NT2/D1 (cell line): ENCODE data around the gene LARP4B.

Experiments
- DNase-seq: peaks from one replicate; pipeline ENCODE4 v3.0.0-alpha.2; 2011; ENCODE audit warnings: low read depth, low spot score
- H3K27me3 ChIP-seq: 2 replicates; pipeline ENCODE4 v1.6.0; 2011; ENCODE audit warnings: mild to moderate bottlenecking; ENCODE audit not compliant: insufficient read length, insufficient read depth
- H3K36me3 ChIP-seq: 2 replicates; pipeline ENCODE4 v1.6.1; 2011; ENCODE audit warnings: mild to moderate bottlenecking, low read length, mixed read lengths; ENCODE audit not compliant: insufficient read depth, insufficient read length
- H3K4me1 ChIP-seq: 2 replicates; pipeline ENCODE4 v1.5.1; 2011; ENCODE audit not compliant: insufficient read depth, insufficient read length
- H3K4me3 ChIP-seq: 2 replicates; pipeline ENCODE4 v1.5.1; 2011; ENCODE audit warnings: low read depth; ENCODE audit not compliant: insufficient read length
- H3K9ac ChIP-seq: 2 replicates; pipeline ENCODE4 v1.6.0; 2011; ENCODE audit warnings: low read depth; ENCODE audit not compliant: insufficient read length
- H3K9me3 ChIP-seq: 2 replicates; pipeline ENCODE4 v1.5.1; 2011; ENCODE audit warnings: mild to moderate bottlenecking, low read length; ENCODE audit not compliant: insufficient read depth
- SUZ12 ChIP-seq: IDR thresholded peaks from 2 replicates; pipeline ENCODE4 v1.6.1; 2011; ENCODE audit not compliant: insufficient read length, insufficient read depth; ENCODE audit errors: extremely low read depth
- YY1 ChIP-seq: IDR thresholded peaks from 2 replicates; pipeline ENCODE4 v1.6.1; 2011; ENCODE audit not compliant: insufficient read length, insufficient read depth
- ZNF274 ChIP-seq: IDR thresholded peaks from 2 replicates; pipeline ENCODE4 v1.6.1; 2011; ENCODE audit warnings: mild to moderate bottlenecking, low read depth, low read length

LARP4B gene

GRCh38 chr10:955820-956217 lies 24.3 kb upstream of the LARP4B start:
- TF ChIP-seq YY1 (no peak), SUZ12 (no peak), ZNF274 (no peak)
- Histone ChIP-seq H3K36me3 (no peaks in the 10 kb centered on the region), H3K9ac (no peak overlapping the region), H3K4me3 (no peak overlapping the region), H3K9me3 (no peaks in the 10 kb centered on the region), H3K27me3 (no peaks in the 10 kb centered on the region), H3K4me1 (no peaks in the 10 kb centered on the region)
- DNase-seq: no peak

GRCh38 chr10:955127-955819 lies 23.8 kb upstream of the LARP4B start:
- Histone ChIP-seq H3K27me3 (no peaks in the 10 kb centered on the region), H3K36me3 (no peaks in the 10 kb centered on the region), H3K9me3 (no peaks in the 10 kb centered on the region), H3K4me3 (no peak overlapping the region), H3K9ac (no peak overlapping the region), H3K4me1 (no peaks in the 10 kb centered on the region)
- DNase-seq: no peak
- TF ChIP-seq SUZ12 (no peak), ZNF274 (no peak), YY1 (no peak)

- Histone ChIP-seq H3K36me3 (no peaks in the 10 kb centered on the region), H3K9ac (no peak overlapping the region), H3K9me3 (no peaks in the 10 kb centered on the region), H3K4me1 (no peaks in the 10 kb centered on the region), H3K27me3 (no peaks in the 10 kb centered on the region), H3K4me3 (no peak overlapping the region)
- no peak for DNase-seq
- TF ChIP-seq YY1 (no peak), SUZ12 (no peak), ZNF274 (no peak)
These were observed 22.9 kb upstream of the LARP4B start for GRCh38 chr10:954396-954795.

- Histone ChIP-seq H3K4me3 (no peak overlapping the region), H3K4me1 (no peaks in the 10 kb centered on the region), H3K9me3 (no peaks in the 10 kb centered on the region), H3K27me3 (peaks cover 2% of the 10 kb centered on the region), H3K9ac (no peak overlapping the region), H3K36me3 (no peaks in the 10 kb centered on the region)
- TF ChIP-seq SUZ12 (no peak), ZNF274 (no peak), YY1 (no peak)
- no peak for DNase-seq
These were observed 22.3 kb upstream of the LARP4B start for GRCh38 chr10:953836-954235.

DNA sequence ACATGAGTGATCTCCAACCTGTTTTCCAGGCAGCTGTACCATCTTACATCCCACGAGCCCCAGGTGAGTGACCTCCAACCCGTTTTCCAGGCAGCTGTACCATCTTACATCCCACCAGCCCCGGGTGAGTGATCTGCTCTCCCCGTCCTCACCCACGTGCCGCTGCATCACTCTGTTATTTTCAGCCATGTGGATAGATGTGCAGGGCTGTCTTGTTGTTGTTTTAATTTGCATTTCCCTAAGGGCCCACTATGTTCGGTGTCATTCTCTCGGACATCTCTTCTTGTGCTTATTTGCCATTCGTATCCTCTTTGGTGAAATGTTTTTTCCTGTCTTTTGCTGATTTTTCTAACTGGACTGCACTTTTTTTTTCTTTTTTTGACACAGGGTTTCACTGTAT lies 17.9 kb upstream of the LARP4B start:
- no peaks in the 10 kb centered on the region for H3K36me3 ChIP-seq
- peaks cover 2% of the 10 kb centered on the region for H3K4me1 ChIP-seq
- no peak overlapping the region for H3K4me3 ChIP-seq
- TF ChIP-seq YY1 (no peak), ZNF274 (no peak), SUZ12 (no peak)
- no peak overlapping the region for H3K9ac ChIP-seq
- peaks cover 4% of the 10 kb centered on the region for H3K27me3 ChIP-seq
- DNase-seq: no peak
- H3K9me3 ChIP-seq: no peaks in the 10 kb centered on the region

DNA sequence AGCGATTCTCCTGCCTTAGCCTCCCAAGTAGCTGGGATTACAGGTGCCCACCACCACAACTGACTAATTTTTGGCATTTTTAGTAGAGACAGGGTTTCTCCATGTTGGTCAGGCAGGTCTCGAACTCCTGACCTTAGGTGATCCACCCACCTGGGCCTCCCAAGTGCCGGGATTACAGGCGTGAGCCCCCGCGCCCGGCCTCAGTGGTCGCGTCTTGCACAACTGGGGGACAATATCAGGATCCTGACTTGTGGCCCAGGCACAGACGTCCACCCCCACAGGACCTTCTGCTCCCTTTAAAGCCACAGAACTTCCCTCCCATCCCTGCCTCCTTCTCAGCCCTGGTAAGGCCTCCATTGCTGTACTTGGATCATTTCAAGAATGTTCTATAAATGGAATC lies 16.8 kb upstream of the LARP4B start:
- DNase-seq: no peak
- H3K9me3 ChIP-seq: no peaks in the 10 kb centered on the region
- peaks cover 5% of the 10 kb centered on the region for H3K4me1 ChIP-seq
- no peaks in the 10 kb centered on the region for H3K36me3 ChIP-seq
- no peak overlapping the region for H3K9ac ChIP-seq
- TF ChIP-seq ZNF274 (no peak), YY1 (no peak), SUZ12 (no peak)
- peaks cover 4% of the 10 kb centered on the region for H3K27me3 ChIP-seq
- H3K4me3 ChIP-seq: no peak overlapping the region

DNA sequence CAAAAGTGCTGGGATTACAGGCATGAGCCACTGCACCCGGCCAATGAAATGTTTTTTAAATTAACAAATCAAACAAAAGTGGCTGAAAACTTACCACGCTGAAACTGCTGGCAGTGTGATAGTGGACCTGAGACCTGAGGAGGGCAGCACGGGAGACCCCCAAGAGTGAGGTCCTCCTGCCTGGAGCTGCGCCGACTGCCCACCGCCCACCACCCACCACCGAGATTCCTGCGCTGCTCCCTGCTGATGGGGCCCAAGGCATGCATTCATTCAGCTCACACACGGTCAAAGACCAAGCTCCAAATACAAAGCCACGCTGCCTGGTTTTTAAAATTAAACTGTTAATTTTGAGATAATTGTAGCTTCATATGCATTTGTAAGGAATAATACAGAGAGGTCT lies 16.4 kb upstream of the LARP4B start:
- Histone ChIP-seq H3K36me3 (no peaks in the 10 kb centered on the region), H3K4me1 (peaks cover 5% of the 10 kb centered on the region), H3K9ac (no peak overlapping the region), H3K27me3 (peaks cover 4% of the 10 kb centered on the region), H3K9me3 (no peaks in the 10 kb centered on the region), H3K4me3 (no peak overlapping the region)
- DNase-seq: no peak
- no peak for TF ChIP-seq ZNF274
- TF ChIP-seq SUZ12: no peak
- no peak for TF ChIP-seq YY1

DNA sequence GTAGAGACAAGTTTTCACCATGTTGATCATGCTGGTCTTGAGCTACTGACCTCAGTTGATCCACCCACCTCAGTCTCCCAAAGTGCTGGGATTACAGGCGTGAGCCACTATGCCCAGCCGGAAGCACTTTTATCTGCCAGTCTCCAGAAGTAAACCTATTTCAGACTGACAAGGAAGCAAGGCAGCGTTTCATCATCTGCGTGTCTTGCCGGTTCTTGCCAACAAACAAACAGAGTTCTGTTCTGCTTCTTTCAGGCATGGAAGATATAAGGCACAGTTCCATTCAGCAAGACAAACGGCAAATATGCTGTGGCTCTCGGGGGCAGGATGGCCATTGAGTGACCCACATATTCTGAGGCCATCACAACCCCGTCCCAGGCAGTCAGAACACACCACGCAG lies 15.5 kb upstream of the LARP4B start:
- Histone ChIP-seq H3K9me3 (no peaks in the 10 kb centered on the region), H3K36me3 (no peaks in the 10 kb centered on the region), H3K4me3 (no peak overlapping the region), H3K4me1 (peaks cover 5% of the 10 kb centered on the region), H3K9ac (no peak overlapping the region), H3K27me3 (peaks cover 4% of the 10 kb centered on the region)
- no peak for DNase-seq
- TF ChIP-seq YY1 (no peak), ZNF274 (no peak), SUZ12 (no peak)
